NB4 (cell line): ENCODE results near the gene SMYD3.

ENCODE experiments used
- DNase-seq: peaks from one replicate; pipeline ENCODE4 v3.0.0; 2010; ENCODE audit warnings: low read depth
- H3K4me3 ChIP-seq: one replicate; pipeline ENCODE4 v1.5.1; 2011; ENCODE audit warnings: mild to moderate bottlenecking, low read depth, low read length, moderate library complexity
- CTCF ChIP-seq: IDR thresholded peaks from one replicate; pipeline ENCODE4 v1.5.1; 2012; ENCODE audit warnings: low read depth, low read length
- MYC ChIP-seq: IDR thresholded peaks from 2 replicates; pipeline ENCODE4 v1.6.1; 2011; ENCODE audit warnings: low read depth, low read length
- POLR2A ChIP-seq: IDR thresholded peaks from 2 replicates; pipeline ENCODE4 v1.6.1; 2011; ENCODE audit warnings: mild to moderate bottlenecking; ENCODE audit not compliant: insufficient read length; ENCODE audit errors: extremely low read depth
- TF ChIP-seq, protein P1 (sequence below): IDR thresholded peaks from 2 replicates; pipeline ENCODE4 v1.6.1; 2011; ENCODE audit warnings: low read depth, low read length

Gene SMYD3

DNA sequence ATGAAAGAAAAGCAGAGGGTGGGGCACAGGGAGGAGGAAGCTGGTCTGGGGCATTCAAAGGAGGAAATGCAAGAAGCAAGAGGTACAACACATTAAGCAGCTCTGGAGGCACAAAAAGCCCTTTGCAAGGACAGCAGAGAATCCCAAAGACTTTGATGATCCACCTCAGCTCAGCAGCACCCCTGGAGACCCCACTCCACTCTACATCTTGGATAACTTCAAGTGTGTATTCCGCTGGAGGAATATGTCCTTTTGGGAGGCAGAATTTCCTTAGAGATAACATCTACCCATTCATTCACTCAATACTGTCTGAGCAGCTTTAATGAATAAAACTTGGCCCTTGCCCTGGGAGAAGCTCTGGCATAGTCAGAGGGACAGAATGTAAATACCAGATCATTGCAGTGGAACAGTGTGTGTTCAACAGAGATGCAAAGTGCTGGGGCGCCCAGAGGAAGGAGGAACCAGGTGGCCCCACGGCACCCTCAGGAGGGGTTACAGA lies 752.6 kb downstream of the SMYD3 start:
- DNase-seq = no peak
- no peak overlapping the region for H3K4me3 ChIP-seq
- TF ChIP-seq MYC (no peak), POLR2A (no peak), CTCF (no peak)
- TF ChIP-seq, protein P1, sequence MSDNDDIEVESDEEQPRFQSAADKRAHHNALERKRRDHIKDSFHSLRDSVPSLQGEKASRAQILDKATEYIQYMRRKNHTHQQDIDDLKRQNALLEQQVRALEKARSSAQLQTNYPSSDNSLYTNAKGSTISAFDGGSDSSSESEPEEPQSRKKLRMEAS = no peak

DNA sequence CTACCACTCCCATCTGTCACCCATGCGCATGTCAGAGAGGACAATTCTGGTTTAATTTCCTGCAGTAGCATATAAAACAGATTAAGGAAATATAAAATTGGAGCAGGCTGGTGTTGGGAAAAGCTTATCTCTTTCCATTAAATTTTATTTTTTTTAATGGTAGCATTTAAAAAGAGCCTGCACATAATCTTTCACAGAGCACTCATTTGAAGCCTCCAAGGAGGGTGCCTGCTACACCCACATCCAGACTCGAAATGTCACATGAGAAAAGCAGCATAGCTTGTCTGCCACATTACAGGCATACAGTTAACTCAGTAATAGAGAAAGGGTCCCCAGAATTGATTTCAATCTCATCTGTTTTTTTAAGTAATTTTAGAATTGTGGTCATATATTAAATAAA lies 753.3 kb downstream of the SMYD3 start:
- TF ChIP-seq POLR2A (no peak), MYC (no peak), CTCF (no peak)
- TF ChIP-seq, protein P1 = no peak
- no peak for DNase-seq
- no peak overlapping the region for H3K4me3 ChIP-seq

DNA sequence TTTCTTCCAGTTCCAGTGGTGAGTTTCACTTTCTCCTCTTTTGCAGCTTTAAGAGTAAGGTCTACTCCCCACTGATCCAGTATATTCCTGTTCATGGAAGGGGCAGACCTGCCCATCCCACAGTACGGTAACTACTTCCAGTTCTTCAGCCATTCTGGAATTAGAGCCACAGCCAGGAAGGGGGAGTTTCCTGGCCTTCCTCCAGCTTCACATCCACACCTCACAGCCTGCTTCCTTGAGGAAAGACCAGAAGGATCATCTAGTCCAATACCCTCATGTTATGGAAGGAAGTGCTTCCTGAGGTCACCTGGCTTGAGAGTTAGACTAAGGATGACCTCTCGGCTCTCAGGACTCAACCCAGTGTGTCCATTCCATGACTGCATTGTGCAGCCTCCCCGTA lies 754.5 kb downstream of the SMYD3 start:
- H3K4me3 ChIP-seq = no peak overlapping the region
- DNase-seq = no peak
- TF ChIP-seq POLR2A (no peak), MYC (no peak), CTCF (no peak)
- TF ChIP-seq, protein P1 = no peak

- DNase-seq = no peak
- H3K4me3 ChIP-seq = no peak overlapping the region
- TF ChIP-seq, protein P1 = no peak
- TF ChIP-seq CTCF (no peak), POLR2A (no peak), MYC (no peak)
Observed at GRCh38 chr1:245751726-245752470, 755.2 kb downstream of the SMYD3 start.

- TF ChIP-seq, protein P1 = no peak
- TF ChIP-seq POLR2A (no peak), MYC (no peak), CTCF (no peak)
- no peak overlapping the region for H3K4me3 ChIP-seq
- DNase-seq = no peak
Observed at GRCh38 chr1:245751116-245751515, 756.0 kb downstream of the SMYD3 start.
